Neural cell (in vitro differentiated cells): ENCODE data around the gene PEX6. TPM values are rescaled to one million over a fixed set of nuclear protein-coding genes. Genes with fewer than 3 reads are reported as not detected.

Experiments used
- H2AFZ ChIP-seq: fragments of 200-600, 300-800 bp; sonication (generic), shearing (Covaris generic); 2 replicates; pipeline ENCODE4 v1.6.0; 2014; ENCODE audit warnings: low read depth, mild to moderate bottlenecking, antibody characterized with exemption, low read length, moderate library complexity
- H3F3A ChIP-seq: fragments of 200-600 bp; shearing (Covaris generic); 2 replicates; pipeline ENCODE4 v1.6.1; 2016; ENCODE audit warnings: mild to moderate bottlenecking, moderate library complexity, mixed read lengths, antibody characterized with exemption, low read length; ENCODE audit not compliant: insufficient read depth, poor library complexity, severe bottlenecking
- H3K27ac ChIP-seq: fragments of 200-600, 300-800 bp; sonication (generic), shearing (Covaris generic); 2 replicates; pipeline ENCODE4 v1.5.1; 2014; ENCODE audit warnings: mild to moderate bottlenecking, low read length, moderate library complexity
- H3K27me3 ChIP-seq: fragments of 300-800, 200-600 bp; sonication (generic), shearing (Covaris generic); 2 replicates; pipeline ENCODE4 v1.6.0; 2014; ENCODE audit warnings: mild to moderate bottlenecking, low read depth, low read length, moderate library complexity; ENCODE audit not compliant: insufficient read depth
- H3K36me3 ChIP-seq: fragments of 300-800, 200-600 bp; sonication (generic), shearing (Covaris generic); 2 replicates; pipeline ENCODE4 v1.5.1; 2014; ENCODE audit warnings: mild to moderate bottlenecking, antibody characterized with exemption, low read length, moderate library complexity; ENCODE audit not compliant: insufficient read depth
- H3K4me2 ChIP-seq: fragments of 300-800, 200-600 bp; sonication (generic), shearing (Covaris generic); 2 replicates; pipeline ENCODE4 v1.6.0; 2014; ENCODE audit warnings: mild to moderate bottlenecking, low read length
- H3K4me3 ChIP-seq: fragments of 300-800, 200-600 bp; sonication (generic), shearing (Covaris generic); 2 replicates; pipeline ENCODE4 v1.5.1; 2014; ENCODE audit warnings: mild to moderate bottlenecking, low read length, moderate library complexity
- H3K79me2 ChIP-seq: fragments of 200-600 bp; shearing (Covaris generic); replicated peaks from 2 replicates; pipeline ENCODE4 v1.6.0; 2014; ENCODE audit warnings: mild to moderate bottlenecking, low read length, moderate library complexity; ENCODE audit not compliant: insufficient read depth
- H3K9ac ChIP-seq: fragments of 300-800, 200-600 bp; sonication (generic), shearing (Covaris generic); 2 replicates; pipeline ENCODE4 v1.6.1; 2016; ENCODE audit warnings: mild to moderate bottlenecking, low read length, mixed read lengths
- H3K9me2 ChIP-seq: fragments of 200-600 bp; shearing (Covaris generic); 2 replicates; pipeline ENCODE4 v1.6.1; 2016; ENCODE audit warnings: mild to moderate bottlenecking, low read length, mixed read lengths; ENCODE audit not compliant: insufficient read depth
- H3K9me3 ChIP-seq: fragments of 200-600, 300-800 bp; sonication (generic), shearing (Covaris generic); 2 replicates; pipeline ENCODE4 v1.6.1; 2016; ENCODE audit warnings: mild to moderate bottlenecking, mixed run types, low read length, moderate library complexity, mixed read lengths
- H4K20me1 ChIP-seq: fragments of 200-600 bp; shearing (Covaris generic); 2 replicates; pipeline ENCODE4 v1.6.1; 2016; ENCODE audit warnings: mild to moderate bottlenecking, mixed run types; ENCODE audit not compliant: insufficient read depth
- EP300 ChIP-seq: fragments of 450-650 bp; conservative IDR thresholded peaks from 2 replicates; pipeline ENCODE4 v1.6.1; 2014; ENCODE audit warnings: antibody characterized with exemption, mild to moderate bottlenecking, moderate library complexity; ENCODE audit not compliant: poor library complexity, severe bottlenecking
- EZH2 ChIP-seq: fragments of 200-600, 300-800 bp; shearing (Covaris generic), sonication (generic); IDR thresholded peaks from 2 replicates; pipeline ENCODE4 v1.6.1; 2014; ENCODE audit warnings: antibody characterized with exemption, low read length, borderline replicate concordance, mild to moderate bottlenecking; ENCODE audit not compliant: insufficient read depth, poor library complexity, severe bottlenecking
- MXI1 ChIP-seq: fragments of 450-650 bp; conservative IDR thresholded peaks from 2 replicates; pipeline ENCODE4 v1.6.1; 2014; ENCODE audit warnings: antibody characterized with exemption, mild to moderate bottlenecking; ENCODE audit not compliant: poor library complexity, severe bottlenecking
- POLR2AphosphoS5 ChIP-seq: IDR thresholded peaks from 2 replicates; pipeline ENCODE4 v1.6.1; 2012
- RAD21 ChIP-seq: fragments of 450-650 bp; conservative IDR thresholded peaks from 2 replicates; pipeline ENCODE4 v1.6.1; 2014; ENCODE audit warnings: antibody characterized with exemption, mild to moderate bottlenecking, moderate library complexity
- REST ChIP-seq: IDR thresholded peaks from 2 replicates; pipeline ENCODE4 v1.6.1; 2012; ENCODE audit warnings: borderline replicate concordance
- SMC3 ChIP-seq: fragments of 450-650 bp; conservative IDR thresholded peaks from 2 replicates; pipeline ENCODE4 v1.6.1; 2014; ENCODE audit warnings: antibody characterized with exemption, mild to moderate bottlenecking, moderate library complexity; ENCODE audit not compliant: poor library complexity
- TAF1 ChIP-seq: IDR thresholded peaks from 2 replicates; pipeline ENCODE4 v1.6.1; 2012; ENCODE audit warnings: low read depth
- polyA plus RNA-seq: library from polyadenylated mRNA; depleted of rRNA; stranded (reverse); fragments of >200 nt; gene quantifications from 2 replicates; pipeline ENCODE4 v1.2.3, GENCODE V29; 2014
- TF ChIP-seq, protein P1 (sequence below): fragments of 450-650 bp; IDR thresholded peaks from 2 replicates; pipeline ENCODE4 v1.5.1; 2014; ENCODE audit warnings: antibody characterized with exemption, mild to moderate bottlenecking, moderate library complexity; ENCODE audit not compliant: poor library complexity, severe bottlenecking

The PEX6 gene
- polyA plus RNA-seq, 1 donor from 2014 or later: 20.4 TPM

DNA sequence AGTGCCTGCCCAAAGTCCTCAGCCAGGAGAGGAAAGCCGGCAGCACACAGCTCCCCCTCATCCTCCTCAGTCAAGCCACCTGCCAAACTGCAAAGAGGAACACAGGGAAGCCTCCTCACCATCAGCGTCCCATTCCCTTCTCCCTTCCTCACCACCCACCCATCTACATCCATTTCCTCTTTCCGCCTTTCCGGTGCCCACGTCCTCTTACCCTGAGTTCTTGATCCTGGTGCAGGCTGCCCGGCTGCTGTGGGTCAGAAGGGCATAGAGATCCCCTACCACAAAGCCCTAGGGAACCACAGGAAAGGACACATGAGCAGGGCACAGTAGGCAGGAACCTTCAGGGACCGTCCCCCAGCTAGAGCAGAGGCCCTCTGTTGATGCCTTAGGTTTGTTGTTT lies 12.4 kb downstream of the PEX6 start:
- TF ChIP-seq REST: no peak
- no peaks in the 10 kb centered on the region for H4K20me1 ChIP-seq
- no peaks in the 10 kb centered on the region for H3K9me3 ChIP-seq
- H3K36me3 ChIP-seq: no peaks in the 10 kb centered on the region
- H3K4me2 ChIP-seq: no peak overlapping the region
- no peaks in the 10 kb centered on the region for H3F3A ChIP-seq
- no peak overlapping the region for H2AFZ ChIP-seq
- peaks cover 5% of the 10 kb centered on the region for H3K27me3 ChIP-seq
- no peaks in the 10 kb centered on the region for H3K79me2 ChIP-seq
- H3K4me3 ChIP-seq: no peak overlapping the region
- no peak overlapping the region for H3K9ac ChIP-seq
- no peak overlapping the region for H3K27ac ChIP-seq
- no peaks in the 10 kb centered on the region for H3K9me2 ChIP-seq

- no peaks in the 10 kb centered on the region for H4K20me1 ChIP-seq
- no peak for TF ChIP-seq REST
- TF ChIP-seq MXI1: no peak
- TF ChIP-seq TAF1: no peak
- no peak for TF ChIP-seq RAD21
- no peak for TF ChIP-seq POLR2AphosphoS5
- TF ChIP-seq, protein P1, sequence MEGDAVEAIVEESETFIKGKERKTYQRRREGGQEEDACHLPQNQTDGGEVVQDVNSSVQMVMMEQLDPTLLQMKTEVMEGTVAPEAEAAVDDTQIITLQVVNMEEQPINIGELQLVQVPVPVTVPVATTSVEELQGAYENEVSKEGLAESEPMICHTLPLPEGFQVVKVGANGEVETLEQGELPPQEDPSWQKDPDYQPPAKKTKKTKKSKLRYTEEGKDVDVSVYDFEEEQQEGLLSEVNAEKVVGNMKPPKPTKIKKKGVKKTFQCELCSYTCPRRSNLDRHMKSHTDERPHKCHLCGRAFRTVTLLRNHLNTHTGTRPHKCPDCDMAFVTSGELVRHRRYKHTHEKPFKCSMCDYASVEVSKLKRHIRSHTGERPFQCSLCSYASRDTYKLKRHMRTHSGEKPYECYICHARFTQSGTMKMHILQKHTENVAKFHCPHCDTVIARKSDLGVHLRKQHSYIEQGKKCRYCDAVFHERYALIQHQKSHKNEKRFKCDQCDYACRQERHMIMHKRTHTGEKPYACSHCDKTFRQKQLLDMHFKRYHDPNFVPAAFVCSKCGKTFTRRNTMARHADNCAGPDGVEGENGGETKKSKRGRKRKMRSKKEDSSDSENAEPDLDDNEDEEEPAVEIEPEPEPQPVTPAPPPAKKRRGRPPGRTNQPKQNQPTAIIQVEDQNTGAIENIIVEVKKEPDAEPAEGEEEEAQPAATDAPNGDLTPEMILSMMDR: no peak
- TF ChIP-seq SMC3: no peak
- no peak for TF ChIP-seq EP300
- no peak for TF ChIP-seq EZH2
- no peaks in the 10 kb centered on the region for H3K9me2 ChIP-seq
- no peaks in the 10 kb centered on the region for H3F3A ChIP-seq
- no peak overlapping the region for H3K9ac ChIP-seq
- peaks cover 27% of the 10 kb centered on the region for H3K27me3 ChIP-seq
- H3K27ac ChIP-seq: no peak overlapping the region
- no peak overlapping the region for H2AFZ ChIP-seq
- H3K9me3 ChIP-seq: no peaks in the 10 kb centered on the region
- H3K36me3 ChIP-seq: no peaks in the 10 kb centered on the region
- H3K79me2 ChIP-seq: no peaks in the 10 kb centered on the region
- H3K4me2 ChIP-seq: no peak overlapping the region
- no peak overlapping the region for H3K4me3 ChIP-seq
Measured at GRCh38 chr6:42963855-42964605, 15.0 kb downstream of the PEX6 start.
